ENCODE data around the gene MPPED1. TPM values are rescaled to one million over a fixed set of nuclear protein-coding genes. Genes with fewer than 3 reads are reported as not detected.

Gene MPPED1
- polyA plus RNA-seq, 1 experiment = not detected

DNA sequence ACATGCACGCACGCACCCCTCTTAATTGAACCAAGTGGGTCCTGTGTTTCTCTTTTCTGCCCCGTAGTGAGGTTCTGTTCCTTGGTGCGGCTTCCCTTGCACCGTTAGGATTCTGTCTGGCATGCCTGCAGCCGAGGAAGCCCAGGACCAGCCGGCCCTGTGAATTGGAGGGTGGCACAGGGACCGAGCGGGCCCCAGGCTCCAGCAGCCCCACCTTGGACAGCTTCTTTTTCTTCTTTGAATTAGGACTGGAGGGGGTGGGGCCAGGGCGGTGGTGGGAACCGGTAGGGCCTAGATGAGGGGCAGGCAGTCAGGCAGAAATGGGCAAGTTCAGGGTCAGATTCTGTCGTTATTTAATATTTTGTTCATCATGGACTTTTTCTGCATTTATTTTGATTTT, 94.7 kb downstream of the MPPED1 start:
- CTCF ChIA-PET = no interaction called here
- TF ChIP-seq, protein P1, sequence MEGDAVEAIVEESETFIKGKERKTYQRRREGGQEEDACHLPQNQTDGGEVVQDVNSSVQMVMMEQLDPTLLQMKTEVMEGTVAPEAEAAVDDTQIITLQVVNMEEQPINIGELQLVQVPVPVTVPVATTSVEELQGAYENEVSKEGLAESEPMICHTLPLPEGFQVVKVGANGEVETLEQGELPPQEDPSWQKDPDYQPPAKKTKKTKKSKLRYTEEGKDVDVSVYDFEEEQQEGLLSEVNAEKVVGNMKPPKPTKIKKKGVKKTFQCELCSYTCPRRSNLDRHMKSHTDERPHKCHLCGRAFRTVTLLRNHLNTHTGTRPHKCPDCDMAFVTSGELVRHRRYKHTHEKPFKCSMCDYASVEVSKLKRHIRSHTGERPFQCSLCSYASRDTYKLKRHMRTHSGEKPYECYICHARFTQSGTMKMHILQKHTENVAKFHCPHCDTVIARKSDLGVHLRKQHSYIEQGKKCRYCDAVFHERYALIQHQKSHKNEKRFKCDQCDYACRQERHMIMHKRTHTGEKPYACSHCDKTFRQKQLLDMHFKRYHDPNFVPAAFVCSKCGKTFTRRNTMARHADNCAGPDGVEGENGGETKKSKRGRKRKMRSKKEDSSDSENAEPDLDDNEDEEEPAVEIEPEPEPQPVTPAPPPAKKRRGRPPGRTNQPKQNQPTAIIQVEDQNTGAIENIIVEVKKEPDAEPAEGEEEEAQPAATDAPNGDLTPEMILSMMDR (IDR thresholded peaks at IDR 0.05; ENCODE audit: low read depth, low read length) = no peak
- no peaks in the 10 kb centered on the region for H3K27me3 ChIP-seq (ENCODE audit: control insufficient read depth, insufficient read depth, low read length)

DNA sequence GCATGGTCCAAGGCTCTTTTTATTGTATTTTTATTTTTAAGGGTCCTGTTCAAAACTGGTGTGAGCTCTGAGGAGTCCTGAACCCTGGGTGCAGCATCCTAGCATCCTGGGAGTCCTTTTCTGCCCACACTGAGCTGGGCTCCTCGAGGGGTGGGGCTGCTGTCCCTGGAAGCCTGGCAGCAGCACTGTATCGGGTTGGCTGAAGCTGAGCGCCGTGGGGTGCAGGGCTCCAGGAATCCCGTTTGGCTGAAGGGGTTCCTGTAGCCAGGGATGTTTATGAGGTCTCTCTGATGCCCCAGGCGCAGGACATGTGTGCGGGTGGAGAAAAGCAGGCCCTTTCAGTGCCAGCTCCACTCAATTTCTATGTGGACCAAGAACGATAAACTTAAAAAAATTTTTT, 95.4 kb downstream of the MPPED1 start:
- TF ChIP-seq, protein P1 (IDR thresholded peaks at IDR 0.05; ENCODE audit: low read depth, low read length) = no peak
- CTCF ChIA-PET = no interaction called here
- Histone ChIP-seq H3K27me3 (ENCODE audit: control insufficient read depth, insufficient read depth, low read length) (no peaks in the 10 kb centered on the region), H3K9me3 (ENCODE audit: control insufficient read depth, insufficient read depth, low read length) (peaks cover 74% of the 10 kb centered on the region), H3K4me3 (ENCODE audit: low read depth, low read length) (no peak overlapping the region), H3K27ac (ENCODE audit: low read depth, low read length) (no peak overlapping the region)
- no peak for DNase-seq (ENCODE audit: low read depth, low spot score)
- POLR2A ChIA-PET = no interaction called here

More for the DNA sequence above, 94.7 kb downstream of the MPPED1 start:
- no peak for DNase-seq (ENCODE audit: low read depth, low spot score)
- Histone ChIP-seq H3K9me3 (ENCODE audit: control insufficient read depth, insufficient read depth, low read length) (peaks cover 74% of the 10 kb centered on the region), H3K4me3 (ENCODE audit: low read depth, low read length) (no peak overlapping the region), H3K27ac (ENCODE audit: low read depth, low read length) (no peak overlapping the region)
- POLR2A ChIA-PET = no interaction called here

DNA sequence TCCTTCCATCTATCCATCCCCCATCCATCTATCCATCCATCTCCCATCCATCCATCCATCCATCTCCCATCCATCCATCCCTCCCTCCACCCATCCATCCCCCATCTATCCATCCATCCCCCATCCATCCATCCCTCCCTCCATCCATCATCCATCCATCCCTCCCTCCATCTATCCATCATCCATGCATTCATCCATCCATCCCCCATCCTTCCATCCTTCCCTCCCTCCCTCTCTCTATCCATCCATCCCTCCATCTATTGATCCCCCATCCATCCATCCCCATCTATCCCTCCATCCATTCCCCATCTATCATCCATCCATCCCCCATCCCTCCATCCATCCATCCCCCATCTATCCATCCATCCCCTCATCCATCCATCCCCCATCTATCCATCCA, 96.7 kb downstream of the MPPED1 start:
- ChIA-PET CTCF (no interaction called here), POLR2A (no interaction called here)
- no peak overlapping the region for H3K27ac ChIP-seq (ENCODE audit: low read depth, low read length)
- no peak overlapping the region for H3K4me3 ChIP-seq (ENCODE audit: low read depth, low read length)
- DNase-seq (ENCODE audit: low read depth, low spot score) = no peak
- H3K27me3 ChIP-seq (ENCODE audit: control insufficient read depth, insufficient read depth, low read length) = no peaks in the 10 kb centered on the region
- peaks cover 67% of the 10 kb centered on the region for H3K9me3 ChIP-seq (ENCODE audit: control insufficient read depth, insufficient read depth, low read length)
- TF ChIP-seq, protein P1 (IDR thresholded peaks at IDR 0.05; ENCODE audit: low read depth, low read length) = no peak

DNA sequence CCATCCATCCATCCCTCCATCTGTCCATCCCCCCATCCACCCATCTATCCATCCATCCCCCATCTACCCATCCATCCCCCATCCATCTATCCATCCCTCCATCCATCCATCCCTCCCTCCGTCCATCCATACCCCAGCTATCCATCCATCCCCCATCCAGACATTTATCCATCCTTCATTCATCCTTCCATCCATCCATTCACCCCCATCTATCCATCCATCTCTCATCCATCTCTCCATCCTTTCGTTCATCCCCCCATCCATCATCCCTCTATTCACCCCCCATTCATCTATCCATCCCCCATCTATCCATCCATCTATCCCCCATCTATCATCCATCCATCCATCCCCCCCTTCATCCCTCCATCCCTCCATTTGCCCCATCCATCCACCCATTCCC, 97.5 kb downstream of the MPPED1 start:
- CTCF ChIA-PET = no interaction called here

DNA sequence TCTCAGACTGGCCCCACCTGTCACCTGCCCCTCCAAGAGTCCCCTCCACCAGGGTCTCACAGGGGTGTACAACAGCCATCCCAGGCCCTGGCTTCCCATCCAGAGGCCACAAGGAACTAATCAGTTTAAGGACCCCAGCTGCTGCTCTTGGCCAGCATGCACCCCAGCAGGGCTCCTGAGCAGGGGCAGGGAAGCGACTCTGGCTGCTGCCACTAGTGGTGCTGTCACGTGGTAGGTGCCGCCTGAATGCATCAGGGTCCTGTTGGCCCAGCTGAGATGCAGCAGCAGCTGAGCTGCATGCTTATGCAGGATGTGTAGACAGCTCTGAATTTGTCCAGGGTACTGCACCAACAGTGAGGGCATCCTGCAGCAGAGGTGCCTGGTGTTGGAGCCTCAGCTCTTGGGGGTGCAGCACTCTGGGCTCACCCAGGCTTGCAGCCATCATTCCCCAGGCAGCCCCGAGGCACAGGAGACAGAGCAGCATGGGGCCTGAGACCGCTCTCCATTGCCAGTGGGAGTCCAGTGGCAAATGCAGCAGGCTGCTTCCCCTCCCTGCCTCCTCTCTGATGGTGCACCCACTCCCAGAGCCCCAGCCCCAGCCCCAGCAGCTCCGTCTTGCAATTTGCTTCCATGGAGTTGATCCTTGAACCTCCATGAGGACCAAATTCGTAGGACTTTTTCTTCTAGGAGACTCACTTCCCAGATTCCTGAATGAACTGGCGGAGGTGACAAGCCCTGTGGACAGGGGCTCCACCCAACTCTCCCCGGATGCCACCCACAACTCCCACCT, 98.7 kb downstream of the MPPED1 start:
- peaks cover 71% of the 10 kb centered on the region for H3K9me3 ChIP-seq (ENCODE audit: control insufficient read depth, insufficient read depth, low read length)
- H3K4me3 ChIP-seq (ENCODE audit: low read depth, low read length) = no peak overlapping the region
- TF ChIP-seq, protein P1 (IDR thresholded peaks at IDR 0.05; ENCODE audit: low read depth, low read length) = no peak
- no peak for DNase-seq (ENCODE audit: low read depth, low spot score)
- H3K27ac ChIP-seq (ENCODE audit: low read depth, low read length) = no peak overlapping the region
- ChIA-PET CTCF (no interaction called here), POLR2A (no interaction called here)
- no peaks in the 10 kb centered on the region for H3K27me3 ChIP-seq (ENCODE audit: control insufficient read depth, insufficient read depth, low read length)

More for the DNA sequence above, 97.5 kb downstream of the MPPED1 start:
- no peak for DNase-seq (ENCODE audit: low read depth, low spot score)
- Histone ChIP-seq H3K27me3 (ENCODE audit: control insufficient read depth, insufficient read depth, low read length) (no peaks in the 10 kb centered on the region), H3K4me3 (ENCODE audit: low read depth, low read length) (no peak overlapping the region), H3K27ac (ENCODE audit: low read depth, low read length) (no peak overlapping the region), H3K9me3 (ENCODE audit: control insufficient read depth, insufficient read depth, low read length) (peaks cover 65% of the 10 kb centered on the region)
- POLR2A ChIA-PET = no interaction called here
- TF ChIP-seq, protein P1 (IDR thresholded peaks at IDR 0.05; ENCODE audit: low read depth, low read length) = no peak

Data from AG04450 (cell line).